GM10248 (cell line): ENCODE data around the gene ABLIM1.

Experiments used
- CTCF ChIA-PET: fragments of 300-600 bp; sonication (Branson Sonifier 250); formaldehyde crosslinking; extraction: SDS; loops from one replicate; lab custom pipeline; 2021; ENCODE audit warnings: antibody characterized with exemption; lab: Yijun Ruan, JAX
- POLR2A ChIA-PET: fragments of 350-650 bp; sonication (Branson Sonifier 250); formaldehyde crosslinking; extraction: SDS; loops from one replicate; lab custom pipeline; 2020; ENCODE audit warnings: antibody characterized with exemption; lab: Yijun Ruan, JAX
- DNase-seq: peaks from one replicate; pipeline ENCODE4 v3.0.0; 2012; ENCODE audit errors: extremely low spot score
- CTCF ChIP-seq: IDR thresholded peaks from 2 replicates; pipeline ENCODE4 v1.5.1; 2012; ENCODE audit warnings: mild to moderate bottlenecking, low read depth; ENCODE audit errors: extremely low read depth, missing control alignments, control extremely low read depth

Gene ABLIM1

GRCh38 chr10:114491419-114491818 lies 166.7 kb downstream of the ABLIM1 start:
- no peak for TF ChIP-seq CTCF
- no peak for DNase-seq
- CTCF ChIA-PET = interaction anchor here (1.1 to 1.8 kb wide), 2 partner anchors 9 to 48 kb away, joined by 3 to 4 read pairs; no protein-coding TSS in a partner anchor
- POLR2A ChIA-PET = no interaction called here

- no peak for DNase-seq
- no peak for TF ChIP-seq CTCF
- CTCF ChIA-PET = interaction anchor here (0.8 to 1.2 kb wide), 2 partner anchors 17 to 19 kb away, joined by 3 to 4 read pairs; no protein-coding TSS in a partner anchor
- POLR2A ChIA-PET = no interaction called here
Measured at GRCh38 chr10:114489521-114490310, 168.4 kb downstream of the ABLIM1 start.

- ChIA-PET CTCF (interaction anchor here (1.0 to 3.7 kb wide), 9 partner anchors 8 to 53 kb away, joined by 3 to 21 read pairs (median 4); no protein-coding TSS in a partner anchor), POLR2A (no interaction called here)
- no peak for DNase-seq
- TF ChIP-seq CTCF = no peak
Measured at GRCh38 chr10:114487815-114488536, 170.1 kb downstream of the ABLIM1 start.

GRCh38 chr10:114486938-114487814 lies 170.9 kb downstream of the ABLIM1 start:
- CTCF ChIA-PET = interaction anchor here (1.0 to 3.7 kb wide), 8 partner anchors 9 to 179 kb away, joined by 3 to 21 read pairs (median 4); no protein-coding TSS in a partner anchor
- TF ChIP-seq CTCF = no peak

GRCh38 chr10:114485696-114486400 lies 172.2 kb downstream of the ABLIM1 start:
- POLR2A ChIA-PET = no interaction called here
- DNase-seq = no peak
- CTCF ChIA-PET = interaction anchor here (0.7 to 3.7 kb wide), 5 partner anchors 8 to 182 kb away, joined by 3 to 21 read pairs (median 8); no protein-coding TSS in a partner anchor
- TF ChIP-seq CTCF = no peak

More at GRCh38 chr10:114486938-114487814, 170.9 kb downstream of the ABLIM1 start:
- POLR2A ChIA-PET = no interaction called here
- no peak for DNase-seq
